ENCODE measurements around the gene CCDC33. TPM values are rescaled to one million over a fixed set of nuclear protein-coding genes. Genes with fewer than 3 reads are reported as not detected.
A peak's percentile ranks its signal among the peaks of the same experiment; 100 is the strongest.

The CCDC33 gene
- polyA plus RNA-seq, 1 experiment, result not detected

GRCh38 chr15:74209997-74210671 lies 26.0 kb upstream of the CCDC33 start:
- Histone ChIP-seq H3K4me3 (ENCODE audit: low read depth, low read length) (no peak overlapping the region), H3K27me3 (ENCODE audit: control insufficient read depth, insufficient read depth, low read length) (peaks cover 10% of the 10 kb centered on the region), H3K27ac (ENCODE audit: low read depth, low read length) (peak overlapping the region; percentile 61), H3K9me3 (ENCODE audit: control insufficient read depth, insufficient read depth, low read length) (no peaks in the 10 kb centered on the region)
- no peak for DNase-seq (ENCODE audit: low read depth, low spot score)
- POLR2A ChIA-PET, result no interaction called here
- CTCF ChIA-PET, result no interaction called here
- TF ChIP-seq CTCF (IDR thresholded peaks at IDR 0.05; ENCODE audit: low read depth, low read length), result no peak

GRCh38 chr15:74210729-74211128 lies 25.4 kb upstream of the CCDC33 start:
- ChIA-PET CTCF (no interaction called here), POLR2A (no interaction called here)
- Histone ChIP-seq H3K4me3 (ENCODE audit: low read depth, low read length) (no peak overlapping the region), H3K9me3 (ENCODE audit: control insufficient read depth, insufficient read depth, low read length) (no peaks in the 10 kb centered on the region), H3K27me3 (ENCODE audit: control insufficient read depth, insufficient read depth, low read length) (peaks cover 8% of the 10 kb centered on the region), H3K27ac (ENCODE audit: low read depth, low read length) (no peak overlapping the region)
- TF ChIP-seq CTCF (IDR thresholded peaks at IDR 0.05; ENCODE audit: low read depth, low read length), result no peak
- no peak for DNase-seq (ENCODE audit: low read depth, low spot score)

- CTCF ChIA-PET, result no interaction called here
- peaks cover 11% of the 10 kb centered on the region for H3K27me3 ChIP-seq (ENCODE audit: control insufficient read depth, insufficient read depth, low read length)
- DNase-seq (ENCODE audit: low read depth, low spot score), result no peak
- POLR2A ChIA-PET, result no interaction called here
- TF ChIP-seq CTCF (IDR thresholded peaks at IDR 0.05; ENCODE audit: low read depth, low read length), result no peak
- no peak overlapping the region for H3K4me3 ChIP-seq (ENCODE audit: low read depth, low read length)
- H3K9me3 ChIP-seq (ENCODE audit: control insufficient read depth, insufficient read depth, low read length), result no peaks in the 10 kb centered on the region
- no peak overlapping the region for H3K27ac ChIP-seq (ENCODE audit: low read depth, low read length)
These were observed 24.5 kb upstream of the CCDC33 start for GRCh38 chr15:74211656-74212055.

- DNase-seq (ENCODE audit: low read depth, low spot score), result no peak
- Histone ChIP-seq H3K9me3 (ENCODE audit: control insufficient read depth, insufficient read depth, low read length) (no peaks in the 10 kb centered on the region), H3K27me3 (ENCODE audit: control insufficient read depth, insufficient read depth, low read length) (peaks cover 13% of the 10 kb centered on the region), H3K4me3 (ENCODE audit: low read depth, low read length) (no peak overlapping the region), H3K27ac (ENCODE audit: low read depth, low read length) (no peak overlapping the region)
- TF ChIP-seq CTCF (IDR thresholded peaks at IDR 0.05; ENCODE audit: low read depth, low read length), result no peak
- CTCF ChIA-PET, result no interaction called here
- POLR2A ChIA-PET, result no interaction called here
These were observed 23.6 kb upstream of the CCDC33 start for GRCh38 chr15:74212494-74212893.

GRCh38 chr15:74213858-74214284 lies 22.3 kb upstream of the CCDC33 start:
- Histone ChIP-seq H3K4me3 (ENCODE audit: low read depth, low read length) (no peak overlapping the region), H3K27me3 (ENCODE audit: control insufficient read depth, insufficient read depth, low read length) (peaks cover 15% of the 10 kb centered on the region), H3K9me3 (ENCODE audit: control insufficient read depth, insufficient read depth, low read length) (no peaks in the 10 kb centered on the region; the same call in 1 of the 2 replicates), H3K27ac (ENCODE audit: low read depth, low read length) (no peak overlapping the region)
- no peak for TF ChIP-seq CTCF (IDR thresholded peaks at IDR 0.05; ENCODE audit: low read depth, low read length)
- ChIA-PET CTCF (no interaction called here), POLR2A (interaction anchor here (0.7 kb wide), 1 partner anchor 11 kb away, joined by 4 read pairs; no protein-coding TSS in a partner anchor)
- DNase-seq (ENCODE audit: low read depth, low spot score), result no peak

Data from AG04450 (cell line).